ENCODE data around the gene MYH16. TPM values are rescaled to one million over a fixed set of nuclear protein-coding genes. Genes with fewer than 3 reads are reported as not detected.
A peak's percentile ranks its signal among the peaks of the same experiment; 100 is the strongest.

MYH16 gene
- total RNA-seq, 6 experiments from 2014 or later = not detected

- ATAC-seq = no peak
- H3K9me3 ChIP-seq = no peaks in the 10 kb centered on the region
- no peak overlapping the region for H3K4me3 ChIP-seq
- no peak for TF ChIP-seq CTCF (IDR thresholded peaks at IDR 0.05)
- TF ChIP-seq POLR2A (IDR thresholded peaks at IDR 0.05) = no peak
- 61% methylated on average over 3 of the region's 4 CpGs for WGBS (ENCODE audit: insufficient coverage, low coverage, low lambda C conversion rate, missing lambda C conversion rate)
- intact Hi-C loops (cut with DNase I) = no loop called here
- H3K27ac ChIP-seq = no peak overlapping the region
- DNase-seq = no peak
- H3K36me3 ChIP-seq = no peaks in the 10 kb centered on the region
- no peaks in the 10 kb centered on the region for H3K27me3 ChIP-seq
- H3K4me1 ChIP-seq = no peaks in the 10 kb centered on the region
Measured at GRCh38 chr7:99255463-99255862, 17.2 kb upstream of the MYH16 start.

- H3K27ac ChIP-seq = no peak overlapping the region
- intact Hi-C loops (cut with DNase I) = no loop called here
- ATAC-seq = no peak
- WGBS (ENCODE audit: insufficient coverage, low coverage, low lambda C conversion rate, missing lambda C conversion rate) = 83% methylated on average over 6 of the region's 10 CpGs
- H3K4me1 ChIP-seq = no peaks in the 10 kb centered on the region
- H3K9me3 ChIP-seq = no peaks in the 10 kb centered on the region
- TF ChIP-seq CTCF (IDR thresholded peaks at IDR 0.05) (no peak), POLR2A (IDR thresholded peaks at IDR 0.05) (no peak)
- no peak for DNase-seq
- H3K27me3 ChIP-seq = no peaks in the 10 kb centered on the region
- no peak overlapping the region for H3K4me3 ChIP-seq
- no peaks in the 10 kb centered on the region for H3K36me3 ChIP-seq
Measured at GRCh38 chr7:99257065-99257464, 15.6 kb upstream of the MYH16 start.

GRCh38 chr7:99257675-99258074 is 15.0 kb upstream of the MYH16 start:
- 82% methylated on average over 7 of the region's 7 CpGs for WGBS (ENCODE audit: insufficient coverage, low coverage, low lambda C conversion rate, missing lambda C conversion rate)
- TF ChIP-seq CTCF (IDR thresholded peaks at IDR 0.05) (no peak), POLR2A (IDR thresholded peaks at IDR 0.05) (no peak)

GRCh38 chr7:99258501-99258900 is 14.1 kb upstream of the MYH16 start:
- Histone ChIP-seq H3K4me1 (no peaks in the 10 kb centered on the region), H3K27me3 (no peaks in the 10 kb centered on the region), H3K27ac (no peak overlapping the region), H3K4me3 (no peak overlapping the region), H3K9me3 (no peaks in the 10 kb centered on the region), H3K36me3 (no peaks in the 10 kb centered on the region)
- intact Hi-C loops (cut with DNase I) = no loop called here
- WGBS (ENCODE audit: insufficient coverage, low coverage, low lambda C conversion rate, missing lambda C conversion rate) = 48% methylated on average over 2 of the region's 2 CpGs
- DNase-seq (no peak), ATAC-seq (peak in 1 of 4 donors; percentile 42)
- TF ChIP-seq POLR2A (IDR thresholded peaks at IDR 0.05) (no peak), CTCF (IDR thresholded peaks at IDR 0.05) (no peak)

More at GRCh38 chr7:99257675-99258074, 15.0 kb upstream of the MYH16 start:
- DNase-seq (no peak), ATAC-seq (no peak)
- Histone ChIP-seq H3K9me3 (no peaks in the 10 kb centered on the region), H3K4me3 (no peak overlapping the region), H3K27me3 (no peaks in the 10 kb centered on the region), H3K36me3 (no peaks in the 10 kb centered on the region), H3K4me1 (no peaks in the 10 kb centered on the region), H3K27ac (no peak overlapping the region)
- intact Hi-C loops (cut with DNase I) = no loop called here

GRCh38 chr7:99260395-99260794 is 12.2 kb upstream of the MYH16 start:
- no peaks in the 10 kb centered on the region for H3K27me3 ChIP-seq
- TF ChIP-seq CTCF (IDR thresholded peaks at IDR 0.05) (no peak), POLR2A (IDR thresholded peaks at IDR 0.05) (no peak)
- H3K36me3 ChIP-seq = no peaks in the 10 kb centered on the region
- ATAC-seq (no peak), DNase-seq (no peak)
- no peak overlapping the region for H3K27ac ChIP-seq
- WGBS (ENCODE audit: insufficient coverage, low coverage, low lambda C conversion rate, missing lambda C conversion rate) = 100% methylated on average over 1 of the region's 1 CpG
- no peaks in the 10 kb centered on the region for H3K9me3 ChIP-seq
- intact Hi-C loops (cut with DNase I) = no loop called here
- no peak overlapping the region for H3K4me3 ChIP-seq
- no peaks in the 10 kb centered on the region for H3K4me1 ChIP-seq
